ENCODE data around the gene UBA6. TPM values are rescaled to one million over a fixed set of nuclear protein-coding genes. Genes with fewer than 3 reads are reported as not detected.

The UBA6 gene
- total and polyA plus RNA-seq, 2 donors (not counting 1 experiment from before 2014, with no cell fraction given): 90.0 to 92.8 TPM

DNA sequence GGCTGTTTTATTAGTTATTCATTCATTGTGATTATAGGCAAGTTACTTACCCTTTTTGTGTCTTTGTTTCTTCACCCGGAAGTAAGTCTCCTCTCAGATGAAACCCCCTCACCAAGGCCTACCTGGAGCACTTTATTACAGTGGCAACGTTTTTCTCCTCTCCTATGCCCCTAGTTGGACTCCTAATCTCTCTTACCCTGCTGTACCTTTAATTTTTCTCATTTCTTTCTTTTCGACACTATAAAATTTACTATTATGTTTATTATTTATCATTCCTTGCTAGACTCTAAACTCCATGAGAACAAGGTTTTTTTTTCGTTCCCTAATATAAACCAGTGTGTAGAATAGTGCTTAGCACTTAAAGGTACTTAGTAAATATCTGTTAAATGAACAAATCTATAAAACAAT lies 124.9 kb downstream of the UBA6 start:
- no peak overlapping the region for H2AFZ ChIP-seq (ENCODE audit: low read length)
- no peaks in the 10 kb centered on the region for H3K36me3 ChIP-seq (ENCODE audit: control insufficient read depth, insufficient read depth, low read length)
- H3K4me3 ChIP-seq (replicated peaks in 1 of 4; ENCODE audit: control extremely low read depth in 1 of 4, insufficient read depth in 1 of 4, low read depth in 3 of 4, low read length in 4 of 4): no peak overlapping the region
- H3K4me2 ChIP-seq (ENCODE audit: extremely low read depth, insufficient read depth, low read length): no peak overlapping the region
- no peak overlapping the region for H3K27ac ChIP-seq (ENCODE audit: insufficient read depth, low read length)
- TF ChIP-seq EZH2 (IDR thresholded peaks at IDR 0.05; ENCODE audit: low read length, missing control alignments): no peak
- TF ChIP-seq, protein P1, sequence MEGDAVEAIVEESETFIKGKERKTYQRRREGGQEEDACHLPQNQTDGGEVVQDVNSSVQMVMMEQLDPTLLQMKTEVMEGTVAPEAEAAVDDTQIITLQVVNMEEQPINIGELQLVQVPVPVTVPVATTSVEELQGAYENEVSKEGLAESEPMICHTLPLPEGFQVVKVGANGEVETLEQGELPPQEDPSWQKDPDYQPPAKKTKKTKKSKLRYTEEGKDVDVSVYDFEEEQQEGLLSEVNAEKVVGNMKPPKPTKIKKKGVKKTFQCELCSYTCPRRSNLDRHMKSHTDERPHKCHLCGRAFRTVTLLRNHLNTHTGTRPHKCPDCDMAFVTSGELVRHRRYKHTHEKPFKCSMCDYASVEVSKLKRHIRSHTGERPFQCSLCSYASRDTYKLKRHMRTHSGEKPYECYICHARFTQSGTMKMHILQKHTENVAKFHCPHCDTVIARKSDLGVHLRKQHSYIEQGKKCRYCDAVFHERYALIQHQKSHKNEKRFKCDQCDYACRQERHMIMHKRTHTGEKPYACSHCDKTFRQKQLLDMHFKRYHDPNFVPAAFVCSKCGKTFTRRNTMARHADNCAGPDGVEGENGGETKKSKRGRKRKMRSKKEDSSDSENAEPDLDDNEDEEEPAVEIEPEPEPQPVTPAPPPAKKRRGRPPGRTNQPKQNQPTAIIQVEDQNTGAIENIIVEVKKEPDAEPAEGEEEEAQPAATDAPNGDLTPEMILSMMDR (conservative IDR thresholded peaks at IDR 0.05 in 1 of 2, IDR thresholded peaks at IDR 0.05 in 1 of 2; ENCODE audit: low read depth in 1 of 2, low read length in 2 of 2): no peak
- no peaks in the 10 kb centered on the region for H3K9me3 ChIP-seq (ENCODE audit: control insufficient read depth, insufficient read depth, low read depth, low read length)
- H3K9ac ChIP-seq (ENCODE audit: insufficient read depth, low read length): no peak overlapping the region
- no peaks in the 10 kb centered on the region for H3K79me2 ChIP-seq (ENCODE audit: control insufficient read depth, insufficient read depth, low read length)
- H3K27me3 ChIP-seq (ENCODE audit: control insufficient read depth, insufficient read depth, low read length): no peaks in the 10 kb centered on the region
- no peak for DNase-seq (ENCODE audit: low read depth in 2 of 2)
- no peaks in the 10 kb centered on the region for H3K4me1 ChIP-seq (ENCODE audit: control insufficient read depth, extremely low read depth, insufficient read depth, low read length)
- no peaks in the 10 kb centered on the region for H4K20me1 ChIP-seq (ENCODE audit: control insufficient read depth, extremely low read depth, insufficient read depth, low read length)

DNA sequence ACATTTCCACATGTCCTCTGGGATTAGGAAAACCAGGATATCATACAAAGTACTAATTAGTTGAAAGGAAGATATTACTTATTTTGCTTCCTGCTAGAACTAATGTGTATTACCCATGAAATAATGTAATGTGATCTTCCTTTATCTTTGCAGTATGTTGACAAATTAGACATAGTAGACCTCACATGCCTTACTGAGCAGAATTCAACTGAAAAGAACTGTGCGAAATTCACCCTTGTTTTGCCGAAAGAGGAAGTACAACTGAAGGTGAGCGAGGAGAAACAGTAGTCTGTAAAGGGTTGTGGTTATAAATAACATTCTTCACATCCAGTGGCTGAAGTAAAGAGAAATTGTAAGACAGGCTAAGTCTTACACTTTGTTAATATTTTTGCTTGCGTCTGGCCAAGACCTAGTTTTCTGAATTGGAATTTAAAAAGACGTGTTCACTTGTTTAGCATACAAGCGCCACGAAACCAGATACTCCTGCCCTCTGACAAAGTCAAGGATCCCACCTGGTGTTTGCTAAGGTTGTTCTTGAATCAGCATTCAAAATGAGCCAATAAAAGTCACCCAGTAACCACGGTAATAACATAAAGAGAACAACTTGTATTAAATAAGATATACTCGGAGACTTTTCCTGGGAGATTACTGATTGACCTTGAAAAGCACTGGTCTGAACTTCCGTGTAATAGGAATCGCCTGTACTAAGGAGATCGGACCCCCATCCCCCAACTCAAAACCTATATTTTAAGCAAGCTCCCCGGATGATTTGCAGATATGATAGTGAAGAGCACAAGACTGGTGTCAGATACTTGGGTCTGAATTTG lies 125.5 kb downstream of the UBA6 start:
- Histone ChIP-seq H3K9me3 (ENCODE audit: control insufficient read depth, insufficient read depth, low read depth, low read length) (no peaks in the 10 kb centered on the region), H3K4me3 (replicated peaks in 1 of 4; ENCODE audit: control extremely low read depth in 1 of 4, insufficient read depth in 1 of 4, low read depth in 3 of 4, low read length in 4 of 4) (no peak overlapping the region), H4K20me1 (ENCODE audit: control insufficient read depth, extremely low read depth, insufficient read depth, low read length) (no peaks in the 10 kb centered on the region), H3K27ac (ENCODE audit: insufficient read depth, low read length) (no peak overlapping the region), H3K4me2 (ENCODE audit: extremely low read depth, insufficient read depth, low read length) (no peak overlapping the region), H3K4me1 (ENCODE audit: control insufficient read depth, extremely low read depth, insufficient read depth, low read length) (no peaks in the 10 kb centered on the region), H3K27me3 (ENCODE audit: control insufficient read depth, insufficient read depth, low read length) (no peaks in the 10 kb centered on the region), H3K9ac (ENCODE audit: insufficient read depth, low read length) (no peak overlapping the region), H2AFZ (ENCODE audit: low read length) (no peak overlapping the region), H3K79me2 (ENCODE audit: control insufficient read depth, insufficient read depth, low read length) (no peaks in the 10 kb centered on the region), H3K36me3 (ENCODE audit: control insufficient read depth, insufficient read depth, low read length) (no peaks in the 10 kb centered on the region)
- no peak for DNase-seq (ENCODE audit: low read depth in 2 of 2)
- TF ChIP-seq, protein P1 (conservative IDR thresholded peaks at IDR 0.05 in 1 of 2, IDR thresholded peaks at IDR 0.05 in 1 of 2; ENCODE audit: low read depth in 1 of 2, low read length in 2 of 2): no peak
- no peak for TF ChIP-seq EZH2 (IDR thresholded peaks at IDR 0.05; ENCODE audit: low read length, missing control alignments)

DNA sequence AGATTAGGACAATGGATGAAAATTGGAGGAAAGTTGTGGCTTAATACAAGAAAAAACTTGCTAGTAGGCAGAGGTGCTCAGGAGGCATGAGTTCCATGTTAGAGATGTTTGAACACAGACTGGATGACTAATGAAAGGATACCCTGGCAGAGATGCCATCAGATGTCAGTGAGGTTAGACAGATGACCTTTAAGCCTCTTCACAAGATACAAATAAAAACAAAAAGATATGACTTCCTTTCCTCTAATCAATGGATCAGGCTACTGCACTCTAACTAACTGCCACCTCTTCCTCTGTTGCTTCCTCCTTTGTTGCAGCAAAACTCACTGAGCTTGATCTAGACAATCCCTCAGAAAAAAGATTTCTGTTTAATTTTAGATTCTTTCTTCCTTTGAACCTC lies 127.8 kb downstream of the UBA6 start:
- Histone ChIP-seq H3K4me3 (replicated peaks in 1 of 4; ENCODE audit: control extremely low read depth in 1 of 4, insufficient read depth in 1 of 4, low read depth in 3 of 4, low read length in 4 of 4) (no peak overlapping the region), H2AFZ (ENCODE audit: low read length) (no peak overlapping the region), H3K27me3 (ENCODE audit: control insufficient read depth, insufficient read depth, low read length) (no peaks in the 10 kb centered on the region), H3K36me3 (ENCODE audit: control insufficient read depth, insufficient read depth, low read length) (no peaks in the 10 kb centered on the region), H3K79me2 (ENCODE audit: control insufficient read depth, insufficient read depth, low read length) (no peaks in the 10 kb centered on the region), H3K9me3 (ENCODE audit: control insufficient read depth, insufficient read depth, low read depth, low read length) (no peaks in the 10 kb centered on the region), H3K4me1 (ENCODE audit: control insufficient read depth, extremely low read depth, insufficient read depth, low read length) (no peaks in the 10 kb centered on the region), H4K20me1 (ENCODE audit: control insufficient read depth, extremely low read depth, insufficient read depth, low read length) (no peaks in the 10 kb centered on the region), H3K27ac (ENCODE audit: insufficient read depth, low read length) (no peak overlapping the region), H3K4me2 (ENCODE audit: extremely low read depth, insufficient read depth, low read length) (no peak overlapping the region), H3K9ac (ENCODE audit: insufficient read depth, low read length) (no peak overlapping the region)
- DNase-seq (ENCODE audit: low read depth in 2 of 2): no peak
- TF ChIP-seq EZH2 (IDR thresholded peaks at IDR 0.05; ENCODE audit: low read length, missing control alignments): no peak
- TF ChIP-seq, protein P1 (conservative IDR thresholded peaks at IDR 0.05 in 1 of 2, IDR thresholded peaks at IDR 0.05 in 1 of 2; ENCODE audit: low read depth in 1 of 2, low read length in 2 of 2): no peak
